NCI-H446 (cell line): ENCODE results near the gene INVS.
"Not testable (repeated sequence)": the region's sequence is repeated elsewhere in the genome, so short reads cannot be mapped to it uniquely, and the experiment has no call there.

ENCODE experiments used
- DNase-seq, 2 experiments: peaks; one replicate each; lab custom pipeline; 2025; lab: John Stamatoyannopoulos, UW

INVS gene

DNA sequence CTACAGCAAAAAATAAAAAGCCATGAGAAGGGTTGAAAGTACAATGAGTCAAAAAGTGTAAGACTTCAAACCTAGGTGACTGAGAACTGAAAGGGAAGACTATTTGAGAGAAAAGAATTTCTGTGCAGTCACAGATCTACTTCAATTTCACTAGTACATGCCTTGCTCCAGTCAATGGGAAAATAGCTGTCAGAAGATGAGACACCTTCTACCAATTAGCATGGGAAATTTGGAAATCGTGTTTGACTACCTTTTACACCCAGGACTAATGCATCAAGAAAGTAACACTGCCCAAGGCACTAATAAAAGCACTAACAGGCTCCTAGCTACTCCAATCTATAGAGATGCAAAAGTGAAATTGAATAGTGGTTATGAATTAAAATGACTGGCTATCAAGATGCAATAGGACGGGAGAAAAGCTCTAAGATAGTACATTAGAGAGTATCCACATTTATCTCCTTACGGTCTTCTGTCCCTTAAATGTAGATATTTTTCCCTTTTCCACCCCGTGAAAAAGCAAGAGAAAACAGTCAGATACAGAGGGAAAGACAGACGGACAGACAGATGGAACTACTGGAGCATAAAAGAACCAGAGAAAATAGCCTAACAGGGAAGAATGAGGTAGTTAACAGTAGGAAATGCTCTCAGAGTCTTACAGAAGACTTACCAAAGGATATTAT is 15.5 kb upstream of the INVS start:
- peak in 1 of 2 experiments; percentile 27 for DNase-seq

DNA sequence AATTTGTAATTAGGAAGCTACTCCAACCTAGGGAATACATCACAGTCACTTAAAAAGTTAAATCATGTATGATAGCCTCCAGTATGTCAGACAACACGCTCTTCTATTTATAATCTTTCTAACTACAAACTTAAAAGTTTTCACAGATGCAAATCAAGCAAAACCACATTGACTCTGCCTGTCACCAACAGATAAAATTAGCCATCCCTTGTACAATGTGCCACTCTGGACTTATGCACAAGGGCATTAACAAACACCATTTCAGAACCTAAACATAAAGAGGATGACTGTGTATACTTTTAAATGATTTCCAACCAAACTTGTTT is 15.0 kb upstream of the INVS start:
- DNase-seq = no peak

DNA sequence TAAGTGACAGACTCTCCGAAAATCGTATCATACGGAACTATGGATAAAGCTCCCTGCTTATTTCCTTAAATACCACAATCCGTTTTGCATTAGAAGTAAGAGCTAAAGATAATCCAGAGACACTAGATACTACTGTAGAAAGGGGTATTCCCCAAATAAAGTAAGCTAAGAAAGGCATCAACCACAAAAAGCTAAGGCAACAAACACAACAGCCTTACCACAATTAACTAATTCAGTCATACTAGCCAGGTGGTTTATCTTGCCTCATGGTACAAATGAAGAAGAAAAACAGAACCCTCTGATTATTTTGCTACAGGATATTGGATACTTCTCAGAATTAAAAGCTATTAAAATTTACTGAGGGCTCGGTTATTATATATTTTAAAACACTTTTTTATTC is 14.3 kb upstream of the INVS start:
- no peak for DNase-seq

DNA sequence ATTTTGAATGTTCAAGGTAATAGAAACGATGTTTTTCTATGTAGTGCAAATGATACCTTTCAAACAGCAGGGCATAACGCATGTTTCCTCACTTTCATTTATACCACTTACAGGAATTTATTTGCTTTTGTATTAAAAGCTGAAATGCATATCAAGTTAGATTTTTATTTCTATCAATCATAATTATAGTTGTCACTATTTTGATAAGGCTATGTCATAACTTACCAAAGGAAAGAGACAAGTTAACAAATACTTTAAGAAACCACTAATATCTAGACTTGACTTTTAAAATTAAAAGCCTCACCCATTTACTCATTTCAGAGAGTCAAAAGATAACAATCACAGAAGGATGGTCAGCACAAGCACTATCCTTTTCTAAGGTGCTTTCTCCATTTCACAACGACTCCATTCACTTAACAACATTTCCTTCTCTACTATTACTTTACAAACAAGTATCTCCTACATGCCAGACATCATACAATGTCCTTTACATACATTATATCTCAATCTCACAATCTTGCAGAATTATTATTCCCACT is 12.9 kb upstream of the INVS start:
- DNase-seq = no peak

DNA sequence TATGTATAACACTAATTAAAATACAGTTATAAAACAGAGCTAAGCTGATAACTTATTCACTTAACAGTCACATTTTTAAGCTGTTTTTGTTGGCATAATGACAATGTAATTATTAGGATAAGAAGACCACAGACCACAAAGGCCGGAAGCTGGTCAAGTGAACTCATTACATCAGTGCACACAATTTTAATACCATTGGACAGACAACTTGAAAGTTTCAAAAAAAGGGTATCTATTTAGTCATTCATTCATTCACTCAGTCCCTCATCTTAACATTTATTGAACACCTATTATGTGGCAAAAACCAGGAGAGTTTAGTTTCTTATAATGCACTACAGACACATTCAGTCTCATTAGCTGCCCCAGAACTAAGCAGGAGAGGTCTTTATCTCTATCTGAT is 11.8 kb upstream of the INVS start:
- no peak for DNase-seq

DNA sequence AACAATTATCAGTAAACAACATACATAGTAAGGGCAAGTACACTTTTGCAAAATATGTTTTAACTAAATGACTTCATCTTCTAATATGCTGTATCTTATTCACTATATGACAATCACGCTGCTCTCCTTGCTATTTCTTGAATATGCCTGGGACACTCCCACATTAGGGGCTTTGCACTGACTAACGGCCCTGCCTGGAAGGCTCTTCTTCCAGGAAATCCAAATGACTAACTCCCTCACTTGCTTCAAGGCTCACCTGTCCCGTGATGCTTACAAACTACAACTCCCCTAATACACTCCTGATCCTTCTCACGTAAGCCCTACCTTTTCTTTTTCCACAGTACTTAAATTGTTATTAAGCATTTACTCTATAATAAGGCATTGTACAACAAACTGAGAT is 10.8 kb upstream of the INVS start:
- DNase-seq = no peak

DNA sequence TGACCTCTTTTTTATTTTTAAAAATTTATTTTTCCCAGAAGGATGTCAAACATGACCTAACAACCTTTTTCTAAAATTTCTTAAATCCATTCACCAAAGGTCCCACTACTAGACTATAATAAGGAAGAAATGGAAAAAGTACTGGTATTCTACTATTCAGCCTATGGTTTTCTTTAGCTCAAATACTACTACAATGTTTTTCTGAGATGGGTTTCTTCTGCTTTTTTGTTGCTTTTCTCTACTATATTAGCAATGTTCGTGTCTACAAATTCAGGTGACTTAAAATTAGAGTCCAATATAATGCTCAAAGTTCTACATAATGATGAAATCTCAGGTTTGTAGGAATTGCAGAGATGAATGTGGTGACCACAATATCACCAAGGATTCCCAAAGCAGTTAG is 8.2 kb upstream of the INVS start:
- no peak for DNase-seq

DNA sequence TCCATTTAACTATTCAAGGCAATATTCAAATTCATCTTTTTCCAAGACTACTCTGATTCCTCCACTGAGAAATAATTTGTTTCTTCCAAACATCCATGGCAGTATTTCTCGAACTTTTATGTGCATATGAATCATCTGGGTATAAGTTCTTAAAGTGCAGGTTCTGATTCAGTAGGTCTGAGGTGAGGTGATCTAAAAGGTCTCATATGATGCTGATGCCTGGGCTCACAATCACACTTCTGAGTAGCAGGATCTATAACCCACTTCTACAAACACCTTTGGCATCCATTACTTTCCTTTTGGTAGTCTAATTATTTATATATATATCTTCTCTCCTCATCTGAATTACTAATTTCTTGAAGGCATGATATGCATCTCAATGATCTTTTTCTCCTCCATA is 7.4 kb upstream of the INVS start:
- no peak for DNase-seq

DNA sequence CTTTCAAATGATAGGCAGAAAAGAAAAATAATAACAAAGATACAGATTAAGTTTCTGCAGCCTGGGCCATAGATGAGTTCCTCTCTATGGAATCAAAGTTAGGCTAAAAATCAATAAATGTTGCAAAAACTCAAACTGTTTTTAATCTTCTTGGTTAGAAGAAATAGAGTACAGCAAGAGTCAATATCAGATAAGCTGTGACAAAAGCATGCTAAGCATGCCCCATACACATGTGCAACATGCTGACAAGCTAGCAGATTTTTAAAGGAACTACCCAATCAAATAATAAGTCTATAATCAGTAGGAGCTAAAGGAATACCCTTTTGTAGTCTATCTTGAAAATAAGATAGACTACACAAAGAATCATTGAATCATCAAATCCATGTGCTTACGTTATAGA is 7.0 kb upstream of the INVS start:
- DNase-seq = no peak

DNA sequence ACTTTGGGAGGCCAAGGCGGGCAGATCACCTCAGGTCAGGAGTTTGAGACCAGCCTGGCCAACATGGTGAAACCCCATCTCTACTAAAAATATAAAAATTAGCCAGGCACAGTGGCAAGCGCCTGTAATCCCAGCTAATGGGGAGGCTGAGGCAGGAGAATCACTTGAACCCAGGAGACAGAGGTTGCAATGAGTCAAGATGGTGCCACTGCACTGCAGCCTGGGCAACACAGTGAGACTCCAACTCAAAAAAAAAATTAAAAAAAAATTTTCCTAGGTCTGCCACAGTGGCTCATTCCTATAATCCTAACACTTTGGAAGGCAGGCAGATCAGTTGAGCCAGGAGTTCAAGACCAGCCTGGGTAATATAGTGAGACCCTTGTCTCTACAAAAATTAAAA is 4.6 kb upstream of the INVS start:
- not testable (repeated sequence) for DNase-seq

DNA sequence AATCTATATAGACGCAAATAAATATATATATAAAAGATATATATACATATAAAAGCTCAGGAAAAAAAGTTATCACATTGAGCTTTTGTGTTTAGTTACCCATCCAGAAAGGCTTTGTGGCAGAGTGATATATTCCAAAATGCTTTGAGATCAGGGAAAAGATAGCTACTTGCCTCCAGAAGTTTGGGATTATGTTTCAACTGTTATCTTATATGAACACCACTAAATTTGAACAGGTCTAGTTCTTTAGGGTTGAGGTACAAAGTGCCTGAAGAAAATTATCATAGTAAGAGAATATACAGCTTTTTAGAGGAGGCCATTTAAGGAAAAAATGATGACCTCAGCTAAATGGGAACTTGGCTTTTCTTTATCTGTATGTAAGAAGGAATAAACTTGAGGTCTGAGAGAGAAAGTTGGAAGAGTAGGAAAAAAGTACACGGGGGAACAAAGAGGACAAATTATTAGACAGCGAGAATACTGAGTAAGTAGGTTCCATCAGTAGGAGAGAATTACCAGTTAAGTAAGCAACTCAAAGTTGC is 2.6 kb upstream of the INVS start:
- DNase-seq = no peak

DNA sequence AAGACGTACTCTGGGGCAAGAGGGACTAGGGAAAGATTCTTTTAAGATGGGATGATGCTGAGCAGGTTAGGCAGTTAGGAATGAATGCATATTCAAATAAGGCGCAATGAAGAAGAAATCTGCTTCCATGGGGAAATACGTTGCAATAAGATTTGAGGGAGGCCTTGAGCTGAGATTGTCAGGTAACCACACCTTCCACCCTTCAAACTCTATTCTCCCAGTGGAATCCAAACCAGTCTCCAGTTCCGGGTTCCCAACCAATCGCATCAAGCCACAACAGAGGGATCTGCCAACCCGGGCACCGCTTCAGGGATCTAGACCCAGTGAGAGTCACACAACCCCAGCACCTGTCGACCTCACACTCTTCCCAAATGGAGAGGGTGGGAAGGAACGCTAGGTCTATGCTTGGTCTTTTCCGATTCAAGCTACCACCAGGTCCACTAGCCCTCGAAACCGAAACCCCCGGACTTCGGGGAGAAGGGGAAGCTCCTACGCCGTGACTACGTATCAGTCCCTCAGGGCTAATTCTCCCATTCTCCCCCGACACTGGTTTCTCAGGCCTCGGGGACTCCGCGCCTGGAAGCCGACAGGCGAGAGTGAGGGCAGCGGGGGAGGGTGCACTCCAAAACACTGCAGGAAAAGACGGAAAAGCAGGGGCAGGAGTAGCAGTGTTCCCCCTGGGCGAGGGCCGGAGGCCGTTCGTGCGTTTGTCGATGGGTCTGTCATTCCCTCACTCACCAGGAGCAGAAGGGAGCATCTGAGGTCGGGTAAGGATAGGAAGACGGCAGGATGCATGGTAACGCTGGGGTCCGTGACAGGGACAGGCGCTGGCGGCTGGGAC is 777 bp upstream of the INVS start:
- DNase-seq = peak in 1 of 2 experiments; percentile 7

DNA sequence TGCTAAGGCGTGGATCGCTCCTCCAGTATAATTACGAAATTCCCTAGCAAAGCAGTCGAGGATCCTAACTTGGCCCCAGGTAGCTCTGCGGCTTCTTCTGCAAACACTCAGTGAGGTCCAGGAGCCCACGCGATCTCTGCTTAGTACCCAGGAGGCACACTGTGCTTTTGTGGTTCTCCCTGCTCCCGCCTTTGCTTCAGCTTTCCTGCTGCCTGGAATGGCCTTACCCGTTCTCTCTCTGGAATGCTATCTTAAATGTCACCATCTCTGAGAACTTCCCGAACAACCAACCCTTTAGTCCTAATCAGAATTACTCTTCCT is 639 bp downstream of the INVS start:
- DNase-seq = no peak

DNA sequence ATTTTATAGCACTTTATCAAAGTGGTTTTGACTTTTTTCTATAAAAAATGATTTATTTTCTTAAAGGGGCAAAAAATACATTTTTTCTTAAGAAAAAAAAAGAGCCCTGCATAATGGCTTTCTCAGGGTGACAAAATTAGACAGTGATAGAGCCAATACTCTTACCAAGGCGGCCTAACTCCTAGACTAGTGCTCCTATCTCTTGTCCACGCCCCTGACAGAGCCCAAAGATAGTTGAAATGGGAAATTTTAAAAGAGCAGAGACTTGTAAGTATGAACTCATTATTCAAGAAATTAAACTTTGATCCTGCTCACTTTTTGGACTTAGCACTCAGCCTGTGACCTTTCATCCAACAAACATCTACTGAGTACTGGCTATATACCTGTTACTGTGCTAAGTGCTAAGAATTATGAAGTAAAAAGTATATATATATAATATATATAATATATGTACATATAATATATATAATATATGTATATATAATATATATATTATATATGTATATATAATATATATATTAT is 1.2 kb downstream of the INVS start:
- no peak for DNase-seq

DNA sequence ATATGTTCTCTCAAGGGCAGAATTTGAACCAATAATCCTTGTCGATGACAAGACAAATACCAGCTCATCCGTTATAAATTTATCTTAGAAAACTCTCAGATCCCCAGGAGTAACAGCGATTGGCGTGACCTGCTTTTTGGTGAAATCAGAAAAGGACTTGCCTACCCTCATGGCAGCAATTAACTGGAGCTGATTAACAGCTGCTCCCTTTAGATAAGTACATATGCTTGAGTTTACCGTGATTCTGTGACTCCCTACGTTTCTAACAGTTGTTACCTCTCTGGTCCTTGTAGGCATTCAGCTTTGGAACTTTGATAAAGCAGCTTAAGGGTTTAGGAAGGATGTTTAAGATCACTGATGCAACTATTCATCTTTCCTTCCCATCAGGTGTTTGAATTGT is 2.6 kb downstream of the INVS start:
- DNase-seq = no peak

DNA sequence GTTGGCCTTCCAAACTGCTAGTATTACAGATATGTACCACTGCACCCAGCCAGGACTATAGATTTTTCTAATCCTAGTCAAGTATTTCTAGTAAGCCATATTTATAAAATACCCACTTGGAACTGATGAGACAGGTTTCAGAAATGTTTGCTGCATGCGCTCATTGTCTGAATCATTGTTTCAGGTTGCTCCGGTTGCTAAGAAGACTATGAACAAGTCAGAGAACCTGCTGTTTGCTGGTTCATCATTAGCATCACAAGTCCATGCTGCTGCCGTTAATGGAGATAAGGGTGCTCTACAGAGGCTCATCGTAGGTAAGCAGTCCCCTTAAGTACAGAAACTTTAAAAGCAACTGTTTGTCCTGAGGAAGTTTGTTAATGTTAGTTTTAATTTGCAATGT is 5.3 kb downstream of the INVS start:
- no peak for DNase-seq

DNA sequence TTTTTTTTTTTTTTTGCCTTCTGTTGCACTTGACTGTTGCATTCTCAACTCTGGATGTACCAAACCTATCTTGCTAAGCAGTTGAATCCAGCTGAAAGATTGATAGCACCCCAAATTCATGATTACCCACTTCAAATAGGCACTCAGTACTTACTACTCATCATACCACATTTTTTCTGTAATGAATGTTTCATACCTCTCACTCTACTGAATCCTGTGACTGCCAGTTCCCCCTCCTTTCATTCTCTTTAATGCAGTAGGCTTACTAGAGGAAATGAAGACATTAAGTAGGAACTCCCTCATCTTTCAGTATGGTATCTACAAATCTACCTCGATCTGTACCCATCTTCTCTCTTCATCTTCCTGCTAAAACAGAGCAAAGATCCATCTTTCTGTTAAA is 6.8 kb downstream of the INVS start:
- no peak for DNase-seq

DNA sequence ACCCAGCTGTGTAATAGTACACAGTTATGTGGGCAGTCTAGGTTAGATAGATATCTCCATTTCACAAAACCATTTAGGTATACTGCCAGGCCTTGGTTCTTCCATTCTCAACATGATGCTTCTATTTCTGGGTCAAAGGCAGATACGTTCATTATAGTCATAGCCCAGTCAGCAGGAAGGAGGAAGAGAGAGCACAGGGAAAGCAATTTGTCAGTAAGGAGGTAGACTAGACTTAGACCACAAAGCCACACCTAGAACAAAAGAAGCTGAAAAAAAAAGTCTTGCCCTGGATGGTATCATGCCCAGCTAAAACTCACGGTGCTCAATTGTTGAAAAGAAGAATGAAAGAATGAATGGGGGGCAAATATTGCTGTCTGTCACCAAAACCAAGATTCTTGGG is 7.6 kb downstream of the INVS start:
- no peak for DNase-seq

DNA sequence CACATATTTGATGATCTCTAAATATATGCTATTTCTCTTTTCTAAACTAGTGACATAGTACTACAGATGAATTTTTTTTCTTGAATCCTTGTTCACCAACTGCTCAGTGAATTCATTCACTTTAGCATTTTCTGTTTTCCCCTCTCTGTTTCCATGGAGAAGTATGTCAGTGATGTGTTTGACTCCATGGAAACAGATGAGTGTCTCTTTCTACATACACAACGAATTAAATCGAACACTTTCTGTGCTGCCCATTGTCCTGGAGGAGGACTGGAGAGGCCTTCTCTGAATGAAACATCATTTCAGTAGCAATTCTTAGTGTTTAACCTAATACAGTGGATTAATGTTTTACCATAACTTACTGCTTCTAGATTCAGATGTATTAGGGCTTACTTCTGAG is 9.5 kb downstream of the INVS start:
- DNase-seq = no peak

DNA sequence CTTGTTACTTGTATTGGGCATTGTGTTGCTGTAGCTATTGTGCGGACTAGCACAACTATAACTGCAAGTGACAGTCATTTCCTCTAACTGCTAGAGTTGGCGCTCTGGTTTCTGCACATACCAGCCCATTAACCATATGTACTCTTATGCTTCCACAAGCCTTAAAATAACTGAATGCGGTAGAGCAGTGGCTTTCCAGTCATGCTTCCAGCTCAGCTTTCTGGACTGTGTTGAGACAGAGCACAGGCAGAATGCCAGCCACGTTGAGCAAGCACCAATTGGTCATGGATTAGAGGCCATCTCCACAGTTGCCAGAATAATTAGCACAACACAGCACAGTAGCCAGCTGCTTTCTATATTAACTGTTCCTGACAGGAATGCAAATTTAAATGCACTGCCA is 12.2 kb downstream of the INVS start:
- DNase-seq = peak; percentile 77 to 91

DNA sequence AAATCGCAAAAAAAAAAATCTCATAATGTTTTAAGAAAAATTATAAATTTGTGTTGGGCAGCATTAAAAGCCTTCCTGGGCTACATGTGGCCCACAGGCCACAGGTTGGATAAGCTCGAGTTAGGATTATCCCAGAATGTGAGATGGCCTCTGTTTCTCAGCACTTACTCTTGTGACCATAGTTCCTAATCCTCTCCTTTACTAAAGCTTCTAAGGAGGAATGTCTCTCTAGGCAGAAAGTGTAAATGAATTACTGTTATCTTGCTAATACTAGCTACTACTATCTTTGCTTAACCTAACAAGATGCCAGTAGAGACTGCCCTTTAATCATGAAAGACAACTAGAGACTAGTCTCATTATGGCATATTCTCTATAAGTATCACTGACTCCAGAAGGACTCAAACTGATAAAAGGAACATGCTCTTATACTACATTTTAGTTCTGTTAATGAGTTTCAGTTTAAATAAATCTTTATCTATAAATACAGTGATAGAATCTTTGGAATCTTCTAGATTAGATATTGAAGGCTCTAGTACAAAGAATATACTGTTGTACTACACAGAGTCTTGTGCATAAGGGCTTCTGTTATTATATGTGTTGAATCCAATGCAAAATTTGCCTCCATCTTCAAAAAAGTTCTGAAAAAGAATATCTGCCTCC is 13.8 kb downstream of the INVS start:
- no peak for DNase-seq

DNA sequence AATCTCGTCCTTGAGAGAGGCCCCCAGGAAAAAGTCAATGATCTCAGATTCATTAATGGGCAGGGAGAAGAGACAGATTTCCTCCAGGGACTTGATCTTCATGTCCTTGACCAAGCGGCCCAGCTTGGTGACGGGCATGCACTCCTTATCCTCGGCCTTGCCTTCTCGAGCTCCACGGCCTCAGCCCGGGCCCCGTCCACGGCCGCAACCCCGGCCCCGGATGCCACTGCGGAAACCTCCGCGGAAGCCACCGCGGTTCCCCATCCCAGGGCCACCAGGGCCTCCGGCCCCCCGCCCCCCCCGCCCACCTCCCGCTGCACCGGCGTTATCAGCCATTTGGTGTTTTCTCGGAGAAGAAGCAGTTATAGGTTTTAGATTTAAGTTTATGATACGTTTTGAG is 18.3 kb downstream of the INVS start:
- no peak for DNase-seq

DNA sequence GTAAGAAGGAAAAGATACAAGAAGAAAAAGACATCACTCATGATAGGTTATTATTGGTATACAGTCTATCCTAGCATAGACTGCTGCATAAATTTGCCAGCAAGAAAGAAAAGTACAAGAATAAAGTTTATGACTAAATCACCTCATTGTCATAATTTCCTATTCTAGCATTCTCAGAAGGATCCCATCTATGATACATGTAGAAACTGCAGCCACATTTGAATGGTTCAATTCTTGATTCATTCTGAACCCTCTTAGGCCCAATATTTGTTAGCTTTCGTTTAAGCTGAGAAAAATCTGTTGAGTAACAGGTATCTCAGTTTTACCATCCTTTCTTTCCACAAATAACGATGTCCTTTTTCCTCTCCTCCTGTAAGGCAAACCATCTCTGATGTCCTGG is 21.2 kb downstream of the INVS start:
- no peak for DNase-seq
